HepG2 (cell line): Measurements from ENCODE around the gene MUL1. TPM values are rescaled to one million over a fixed set of nuclear protein-coding genes. Genes with fewer than 3 reads are reported as not detected.
A peak's percentile ranks its signal among the peaks of the same experiment; 100 is the strongest.

Source experiments
- DMAP1 ChIP-seq: IDR thresholded peaks from 2 replicates; pipeline ENCODE4 v1.6.1; 2016
- GPN1 ChIP-seq: sonication (generic); formaldehyde crosslinking; IDR thresholded peaks from 2 replicates; pipeline ENCODE4 v1.5.1; 2020; ENCODE audit warnings: missing genetic modification reagents, borderline replicate concordance
- HNF1A ChIP-seq, 2 experiments: sonication (generic) in 1 of 2; formaldehyde crosslinking in 1 of 2; IDR thresholded peaks; 2 replicates each; pipeline versions ENCODE4 v1.4.0 to v1.6.1; 2016 to 2020; ENCODE audit warnings: borderline replicate concordance in 1 of 2, low read depth in 1 of 2, mild to moderate bottlenecking in 1 of 2, missing genetic modification reagents in 1 of 2
- KDM2A ChIP-seq: sonication (generic); formaldehyde crosslinking; IDR thresholded peaks from 2 replicates; pipeline ENCODE4 v1.4.0; 2020; ENCODE audit warnings: low read depth, missing genetic modification reagents, borderline replicate concordance
- MIER2 ChIP-seq: IDR thresholded peaks from 2 replicates; pipeline ENCODE4 v1.6.1; 2016; ENCODE audit warnings: missing biosample characterization, missing genetic modification reagents
- MZF1 ChIP-seq: sonication (generic); formaldehyde crosslinking; IDR thresholded peaks from 2 replicates; pipeline ENCODE4 v1.8.1; 2023; ENCODE audit warnings: mild to moderate bottlenecking, missing genetic modification reagents, borderline replicate concordance
- NR2F6 ChIP-seq, 2 experiments: IDR thresholded peaks; 2 replicates each; pipeline ENCODE4 v1.6.1; 2016; ENCODE audit warnings: antibody characterized with exemption in 1 of 2, mild to moderate bottlenecking in 1 of 2
- RFXANK ChIP-seq: IDR thresholded peaks from 2 replicates; pipeline ENCODE4 v1.6.1; 2016
- RNF2 ChIP-seq: fragments of 450-650 bp; conservative IDR thresholded peaks from 2 replicates; pipeline ENCODE4 v1.6.1; 2016; ENCODE audit warnings: low read depth
- SAFB2 ChIP-seq: sonication (generic); formaldehyde crosslinking; IDR thresholded peaks from 2 replicates; pipeline ENCODE4 v1.5.1; 2020; ENCODE audit warnings: missing genetic modification reagents, low read depth, mild to moderate bottlenecking, borderline replicate concordance
- SAP130 ChIP-seq: IDR thresholded peaks from 2 replicates; pipeline ENCODE4 v1.6.1; 2016; ENCODE audit warnings: low read depth
- SUZ12 ChIP-seq: fragments of 150-350 bp; IDR thresholded peaks from 2 replicates; pipeline ENCODE4 v1.6.1; 2014; ENCODE audit warnings: low read depth, low read length
- TRIM22 ChIP-seq: fragments of 450-650 bp; IDR thresholded peaks from 2 replicates; pipeline ENCODE4 v1.6.1; 2017
- TSC22D2 ChIP-seq: sonication (generic); formaldehyde crosslinking; IDR thresholded peaks from 2 replicates; pipeline ENCODE4 v1.5.1; 2020; ENCODE audit warnings: missing genetic modification reagents, mild to moderate bottlenecking, borderline replicate concordance
- XBP1 ChIP-seq: sonication (generic); formaldehyde crosslinking; IDR thresholded peaks from 2 replicates; pipeline ENCODE4 v1.5.0; 2020; ENCODE audit warnings: missing genetic modification reagents
- ZNF180 ChIP-seq: sonication (generic); formaldehyde crosslinking; IDR thresholded peaks from 2 replicates; pipeline ENCODE4 v1.4.0; 2020; ENCODE audit warnings: low read depth, missing genetic modification reagents, borderline replicate concordance
- ZNF282 ChIP-seq: fragments of 450-650 bp; IDR thresholded peaks from 2 replicates; pipeline ENCODE4 v1.6.1; 2018; ENCODE audit not compliant: partially characterized antibody
- ZNF337 ChIP-seq: sonication (generic); formaldehyde crosslinking; IDR thresholded peaks from 2 replicates; pipeline ENCODE4 v1.5.1; 2020; ENCODE audit warnings: missing genetic modification reagents, low read depth, mild to moderate bottlenecking, borderline replicate concordance
- ZNF572 ChIP-seq: sonication (generic); formaldehyde crosslinking; IDR thresholded peaks from 2 replicates; pipeline ENCODE4 v1.5.1; 2020; ENCODE audit warnings: mild to moderate bottlenecking, missing genetic modification reagents
- ZNF580 ChIP-seq: IDR thresholded peaks from 2 replicates; pipeline ENCODE4 v1.6.1; 2016; ENCODE audit warnings: low read depth, borderline replicate concordance
- ZNF607 ChIP-seq: sonication (generic); formaldehyde crosslinking; IDR thresholded peaks from 2 replicates; pipeline ENCODE4 v1.5.1; 2020; ENCODE audit warnings: missing genetic modification reagents, mild to moderate bottlenecking, borderline replicate concordance
- ZNF614 ChIP-seq: IDR thresholded peaks from 2 replicates; pipeline ENCODE4 v1.6.1; 2018; ENCODE audit warnings: missing biosample characterization, missing genetic modification reagents, inconsistent platforms, borderline replicate concordance
- ZNF724P ChIP-seq: sonication (generic); formaldehyde crosslinking; IDR thresholded peaks from 2 replicates; pipeline ENCODE4 v1.8.0; 2022; ENCODE audit warnings: missing genetic modification reagents, borderline replicate concordance
- ZNF790 ChIP-seq: sonication (generic); formaldehyde crosslinking; IDR thresholded peaks from 2 replicates; pipeline ENCODE4 v1.8.0; 2022; ENCODE audit warnings: missing genetic modification reagents, mild to moderate bottlenecking, borderline replicate concordance
- ZNF83 ChIP-seq: sonication (generic); formaldehyde crosslinking; IDR thresholded peaks from 2 replicates; pipeline ENCODE4 v1.4.0; 2020; ENCODE audit warnings: missing genetic modification reagents, mild to moderate bottlenecking, borderline replicate concordance
- polyA plus RNA-seq, 8 experiments: library from polyadenylated mRNA; depleted of rRNA in 3 of 8; stranded (reverse) in 7 of 8; unstranded in 1 of 8; fragments of >200 nt; fragmentation: Illumina TruSeq in 4 of 8; extraction: Trizol in 4 of 8; gene quantifications; 2 replicates each; pipeline versions ENCODE4 v1.2.1 to v1.2.3, GENCODE V29; 2011 to 2016; ENCODE audit warnings: low read depth in 4 of 8, missing spikeins in 1 of 8, mixed read lengths in 1 of 8; ENCODE audit not compliant: insufficient read depth in 1 of 8
- total RNA-seq, 5 experiments: library from RNA; depleted of rRNA; stranded (reverse); fragments of >200 nt; fragmentation: Illumina TruSeq; extraction: Trizol; gene quantifications; 2 replicates each; pipeline ENCODE4 v1.2.3, GENCODE V29; 2016; ENCODE audit warnings: low read depth in 1 of 5

Gene MUL1
- total and polyA plus RNA-seq, 2 of the 13 experiments (the other 11 are each of a cell fraction or from before 2014, with no cell fraction given) = 21.5 to 26.5 TPM

- TF ChIP-seq MZF1 (CRISPR knock-in tag) (no peak), ZNF607 (CRISPR knock-in tag) (no peak), SUZ12 (no peak), TRIM22 (no peak), ZNF180 (no peak), XBP1 (CRISPR knock-in tag) (no peak), ZNF790 (CRISPR knock-in tag) (0 out of 2 replicates have a peak, but pooled peaks have one; percentile 60), MIER2 (CRISPR knock-in tag) (no peak), ZNF614 (CRISPR knock-in tag) (no peak), DMAP1 (CRISPR knock-in tag) (no peak), RFXANK (no peak), ZNF337 (CRISPR knock-in tag) (no peak), ZNF724P (CRISPR knock-in tag) (no peak), SAP130 (CRISPR knock-in tag) (peak; percentile 4; the same call in 1 of the 2 replicates), TSC22D2 (no peak), ZNF83 (CRISPR knock-in tag) (no peak), ZNF282 (no peak), RNF2 (no peak), HNF1A (IDR thresholded peaks at IDR 0.05; ENCODE audit: low read depth) (no peak), HNF1A (CRISPR knock-in tag; IDR thresholded peaks at IDR 0.05; ENCODE audit: borderline replicate concordance) (no peak), ZNF580 (CRISPR knock-in tag) (no peak), GPN1 (CRISPR knock-in tag) (no peak), NR2F6 (IDR thresholded peaks at IDR 0.05) (no peak), NR2F6 (CRISPR knock-in tag; IDR thresholded peaks at IDR 0.05) (no peak), SAFB2 (0 out of 2 replicates have a peak, but pooled peaks have one; percentile 59), KDM2A (peak; percentile 46; the same call in 1 of the 2 replicates), ZNF572 (CRISPR knock-in tag) (no peak)
These were observed 44.9 kb upstream of the MUL1 start (continued) for GRCh38 chr1:20552728-20553445.
